Neural cell (in vitro differentiated cells): ENCODE data around the gene ZNF787. TPM values are rescaled to one million over a fixed set of nuclear protein-coding genes. Genes with fewer than 3 reads are reported as not detected.

ENCODE experiments used
- H2AFZ ChIP-seq: fragments of 200-600, 300-800 bp; sonication (generic), shearing (Covaris generic); 2 replicates; pipeline ENCODE4 v1.6.0; 2014; ENCODE audit warnings: low read depth, mild to moderate bottlenecking, antibody characterized with exemption, low read length, moderate library complexity
- H3F3A ChIP-seq: fragments of 200-600 bp; shearing (Covaris generic); 2 replicates; pipeline ENCODE4 v1.6.1; 2016; ENCODE audit warnings: mild to moderate bottlenecking, moderate library complexity, mixed read lengths, antibody characterized with exemption, low read length; ENCODE audit not compliant: insufficient read depth, poor library complexity, severe bottlenecking
- H3K27ac ChIP-seq: fragments of 200-600, 300-800 bp; sonication (generic), shearing (Covaris generic); 2 replicates; pipeline ENCODE4 v1.5.1; 2014; ENCODE audit warnings: mild to moderate bottlenecking, low read length, moderate library complexity
- H3K27me3 ChIP-seq: fragments of 300-800, 200-600 bp; sonication (generic), shearing (Covaris generic); 2 replicates; pipeline ENCODE4 v1.6.0; 2014; ENCODE audit warnings: mild to moderate bottlenecking, low read depth, low read length, moderate library complexity; ENCODE audit not compliant: insufficient read depth
- H3K36me3 ChIP-seq: fragments of 300-800, 200-600 bp; sonication (generic), shearing (Covaris generic); 2 replicates; pipeline ENCODE4 v1.5.1; 2014; ENCODE audit warnings: mild to moderate bottlenecking, antibody characterized with exemption, low read length, moderate library complexity; ENCODE audit not compliant: insufficient read depth
- H3K4me2 ChIP-seq: fragments of 300-800, 200-600 bp; sonication (generic), shearing (Covaris generic); 2 replicates; pipeline ENCODE4 v1.6.0; 2014; ENCODE audit warnings: mild to moderate bottlenecking, low read length
- H3K4me3 ChIP-seq: fragments of 300-800, 200-600 bp; sonication (generic), shearing (Covaris generic); 2 replicates; pipeline ENCODE4 v1.5.1; 2014; ENCODE audit warnings: mild to moderate bottlenecking, low read length, moderate library complexity
- H3K79me2 ChIP-seq: fragments of 200-600 bp; shearing (Covaris generic); replicated peaks from 2 replicates; pipeline ENCODE4 v1.6.0; 2014; ENCODE audit warnings: mild to moderate bottlenecking, low read length, moderate library complexity; ENCODE audit not compliant: insufficient read depth
- H3K9ac ChIP-seq: fragments of 300-800, 200-600 bp; sonication (generic), shearing (Covaris generic); 2 replicates; pipeline ENCODE4 v1.6.1; 2016; ENCODE audit warnings: mild to moderate bottlenecking, low read length, mixed read lengths
- H3K9me2 ChIP-seq: fragments of 200-600 bp; shearing (Covaris generic); 2 replicates; pipeline ENCODE4 v1.6.1; 2016; ENCODE audit warnings: mild to moderate bottlenecking, low read length, mixed read lengths; ENCODE audit not compliant: insufficient read depth
- H3K9me3 ChIP-seq: fragments of 200-600, 300-800 bp; sonication (generic), shearing (Covaris generic); 2 replicates; pipeline ENCODE4 v1.6.1; 2016; ENCODE audit warnings: mild to moderate bottlenecking, mixed run types, low read length, moderate library complexity, mixed read lengths
- H4K20me1 ChIP-seq: fragments of 200-600 bp; shearing (Covaris generic); 2 replicates; pipeline ENCODE4 v1.6.1; 2016; ENCODE audit warnings: mild to moderate bottlenecking, mixed run types; ENCODE audit not compliant: insufficient read depth
- EP300 ChIP-seq: fragments of 450-650 bp; conservative IDR thresholded peaks from 2 replicates; pipeline ENCODE4 v1.6.1; 2014; ENCODE audit warnings: antibody characterized with exemption, mild to moderate bottlenecking, moderate library complexity; ENCODE audit not compliant: poor library complexity, severe bottlenecking
- EZH2 ChIP-seq: fragments of 200-600, 300-800 bp; shearing (Covaris generic), sonication (generic); IDR thresholded peaks from 2 replicates; pipeline ENCODE4 v1.6.1; 2014; ENCODE audit warnings: antibody characterized with exemption, low read length, borderline replicate concordance, mild to moderate bottlenecking; ENCODE audit not compliant: insufficient read depth, poor library complexity, severe bottlenecking
- MXI1 ChIP-seq: fragments of 450-650 bp; conservative IDR thresholded peaks from 2 replicates; pipeline ENCODE4 v1.6.1; 2014; ENCODE audit warnings: antibody characterized with exemption, mild to moderate bottlenecking; ENCODE audit not compliant: poor library complexity, severe bottlenecking
- POLR2AphosphoS5 ChIP-seq: IDR thresholded peaks from 2 replicates; pipeline ENCODE4 v1.6.1; 2012
- RAD21 ChIP-seq: fragments of 450-650 bp; conservative IDR thresholded peaks from 2 replicates; pipeline ENCODE4 v1.6.1; 2014; ENCODE audit warnings: antibody characterized with exemption, mild to moderate bottlenecking, moderate library complexity
- REST ChIP-seq: IDR thresholded peaks from 2 replicates; pipeline ENCODE4 v1.6.1; 2012; ENCODE audit warnings: borderline replicate concordance
- SMC3 ChIP-seq: fragments of 450-650 bp; conservative IDR thresholded peaks from 2 replicates; pipeline ENCODE4 v1.6.1; 2014; ENCODE audit warnings: antibody characterized with exemption, mild to moderate bottlenecking, moderate library complexity; ENCODE audit not compliant: poor library complexity
- TAF1 ChIP-seq: IDR thresholded peaks from 2 replicates; pipeline ENCODE4 v1.6.1; 2012; ENCODE audit warnings: low read depth
- polyA plus RNA-seq: library from polyadenylated mRNA; depleted of rRNA; stranded (reverse); fragments of >200 nt; gene quantifications from 2 replicates; pipeline ENCODE4 v1.2.3, GENCODE V29; 2014
- TF ChIP-seq, protein P1 (sequence below): fragments of 450-650 bp; IDR thresholded peaks from 2 replicates; pipeline ENCODE4 v1.5.1; 2014; ENCODE audit warnings: antibody characterized with exemption, mild to moderate bottlenecking, moderate library complexity; ENCODE audit not compliant: poor library complexity, severe bottlenecking

The ZNF787 gene
- polyA plus RNA-seq, 1 donor from 2014 or later: 11.4 TPM

- Histone ChIP-seq H3K36me3 (no peaks in the 10 kb centered on the region), H3K27ac (no peak overlapping the region), H3K4me2 (no peak overlapping the region), H4K20me1 (no peaks in the 10 kb centered on the region), H3K27me3 (no peaks in the 10 kb centered on the region), H2AFZ (no peak overlapping the region), H3K9ac (no peak overlapping the region), H3K4me3 (no peak overlapping the region), H3K9me3 (no peaks in the 10 kb centered on the region), H3F3A (no peaks in the 10 kb centered on the region), H3K9me2 (no peaks in the 10 kb centered on the region), H3K79me2 (no peaks in the 10 kb centered on the region)
- TF ChIP-seq RAD21: no peak
- TF ChIP-seq TAF1: no peak
- TF ChIP-seq EP300: no peak
- TF ChIP-seq, protein P1, sequence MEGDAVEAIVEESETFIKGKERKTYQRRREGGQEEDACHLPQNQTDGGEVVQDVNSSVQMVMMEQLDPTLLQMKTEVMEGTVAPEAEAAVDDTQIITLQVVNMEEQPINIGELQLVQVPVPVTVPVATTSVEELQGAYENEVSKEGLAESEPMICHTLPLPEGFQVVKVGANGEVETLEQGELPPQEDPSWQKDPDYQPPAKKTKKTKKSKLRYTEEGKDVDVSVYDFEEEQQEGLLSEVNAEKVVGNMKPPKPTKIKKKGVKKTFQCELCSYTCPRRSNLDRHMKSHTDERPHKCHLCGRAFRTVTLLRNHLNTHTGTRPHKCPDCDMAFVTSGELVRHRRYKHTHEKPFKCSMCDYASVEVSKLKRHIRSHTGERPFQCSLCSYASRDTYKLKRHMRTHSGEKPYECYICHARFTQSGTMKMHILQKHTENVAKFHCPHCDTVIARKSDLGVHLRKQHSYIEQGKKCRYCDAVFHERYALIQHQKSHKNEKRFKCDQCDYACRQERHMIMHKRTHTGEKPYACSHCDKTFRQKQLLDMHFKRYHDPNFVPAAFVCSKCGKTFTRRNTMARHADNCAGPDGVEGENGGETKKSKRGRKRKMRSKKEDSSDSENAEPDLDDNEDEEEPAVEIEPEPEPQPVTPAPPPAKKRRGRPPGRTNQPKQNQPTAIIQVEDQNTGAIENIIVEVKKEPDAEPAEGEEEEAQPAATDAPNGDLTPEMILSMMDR: no peak
- TF ChIP-seq MXI1: no peak
These were observed 31.5 kb upstream of the ZNF787 start for GRCh38 chr19:56152644-56153043.

GRCh38 chr19:56150358-56150757 lies 29.3 kb upstream of the ZNF787 start:
- H3K9me3 ChIP-seq: no peaks in the 10 kb centered on the region
- H3K79me2 ChIP-seq: no peaks in the 10 kb centered on the region
- no peaks in the 10 kb centered on the region for H3K27me3 ChIP-seq
- H3K9me2 ChIP-seq: no peaks in the 10 kb centered on the region
- no peaks in the 10 kb centered on the region for H3F3A ChIP-seq
- no peak overlapping the region for H2AFZ ChIP-seq
- no peak overlapping the region for H3K27ac ChIP-seq
- no peaks in the 10 kb centered on the region for H3K36me3 ChIP-seq
- no peak overlapping the region for H3K4me2 ChIP-seq
- no peak overlapping the region for H3K9ac ChIP-seq
- H3K4me3 ChIP-seq: no peak overlapping the region
- TF ChIP-seq RAD21 (no peak), TAF1 (no peak), SMC3 (no peak), REST (no peak), EP300 (no peak), MXI1 (no peak), EZH2 (no peak), POLR2AphosphoS5 (no peak)
- TF ChIP-seq, protein P1: no peak
- no peaks in the 10 kb centered on the region for H4K20me1 ChIP-seq
